WTC11 (cell line): ENCODE measurements around the gene SERINC4. TPM values are rescaled to one million over a fixed set of nuclear protein-coding genes. Genes with fewer than 3 reads are reported as not detected.

Source experiments
- ARID4B ChIP-seq: sonication (generic); formaldehyde crosslinking; IDR thresholded peaks from 2 replicates; pipeline ENCODE4 v1.8.0; 2023; ENCODE audit warnings: missing genetic modification reagents, mild to moderate bottlenecking, borderline replicate concordance
- E2F1 ChIP-seq: sonication (generic); formaldehyde crosslinking; IDR thresholded peaks from 2 replicates; pipeline ENCODE4 v1.8.0; 2022; ENCODE audit warnings: mild to moderate bottlenecking, missing genetic modification reagents
- E2F4 ChIP-seq: sonication (generic); formaldehyde crosslinking; IDR thresholded peaks from 2 replicates; pipeline ENCODE4 v1.8.1; 2022; ENCODE audit warnings: low read depth, mild to moderate bottlenecking, moderate library complexity, missing genetic modification reagents, borderline replicate concordance
- ETV6 ChIP-seq: sonication (generic); formaldehyde crosslinking; IDR thresholded peaks from 2 replicates; pipeline ENCODE4 v1.8.1; 2022; ENCODE audit warnings: mild to moderate bottlenecking, missing genetic modification reagents
- NFATC4 ChIP-seq: fragments of 250-450 bp; sonication (Bioruptor Pico); IDR thresholded peaks from 2 replicates; pipeline ENCODE4 v1.9.0; 2021; ENCODE audit warnings: mild to moderate bottlenecking
- PRDM15 ChIP-seq: sonication (generic); formaldehyde crosslinking; IDR thresholded peaks from 2 replicates; pipeline ENCODE4 v1.8.0; 2022; ENCODE audit warnings: missing genetic modification reagents
- PREB ChIP-seq: sonication (generic); formaldehyde crosslinking; IDR thresholded peaks from 2 replicates; pipeline ENCODE4 v1.8.1; 2022; ENCODE audit warnings: mild to moderate bottlenecking, missing genetic modification reagents, moderate library complexity, borderline replicate concordance
- RELA ChIP-seq: sonication (generic); formaldehyde crosslinking; IDR thresholded peaks from 2 replicates; pipeline ENCODE4 v1.8.1; 2022; ENCODE audit warnings: missing genetic modification reagents, mild to moderate bottlenecking, borderline replicate concordance
- RORB ChIP-seq: fragments of 250-450 bp; sonication (Bioruptor Pico); IDR thresholded peaks from 2 replicates; pipeline ENCODE4 v1.9.0; 2021; ENCODE audit warnings: mild to moderate bottlenecking
- SMAD3 ChIP-seq: sonication (generic); formaldehyde crosslinking; IDR thresholded peaks from 2 replicates; pipeline ENCODE4 v1.8.0; 2022; ENCODE audit warnings: missing genetic modification reagents, mild to moderate bottlenecking, borderline replicate concordance
- SOX15 ChIP-seq: fragments of 250-450 bp; sonication (Bioruptor Pico); IDR thresholded peaks from 2 replicates; pipeline ENCODE4 v1.9.0; 2021; ENCODE audit warnings: mild to moderate bottlenecking
- ZNF232 ChIP-seq: sonication (generic); formaldehyde crosslinking; IDR thresholded peaks from 2 replicates; pipeline ENCODE4 v1.8.0; 2022; ENCODE audit warnings: mild to moderate bottlenecking, missing genetic modification reagents
- ZNF317 ChIP-seq: sonication (generic); formaldehyde crosslinking; IDR thresholded peaks from 2 replicates; pipeline ENCODE4 v1.8.1; 2023; ENCODE audit warnings: low read depth, mild to moderate bottlenecking, moderate library complexity, missing genetic modification reagents, borderline replicate concordance
- ZNF416 ChIP-seq: fragments of 250-450 bp; sonication (Bioruptor Pico); IDR thresholded peaks from 2 replicates; pipeline ENCODE4 v1.9.0; 2021; ENCODE audit warnings: mild to moderate bottlenecking, inconsistent platforms
- total RNA-seq: library from RNA; stranded (reverse); gene quantifications from 3 replicates; pipeline ENCODE4 v1.2.3, GENCODE V29; 2021
- TF ChIP-seq, protein P1 (sequence below): sonication (generic); formaldehyde crosslinking; IDR thresholded peaks from 2 replicates; pipeline ENCODE4 v1.8.1; 2023; ENCODE audit warnings: mild to moderate bottlenecking, missing genetic modification reagents, borderline replicate concordance
- TF ChIP-seq, protein P2 (sequence below): sonication (generic); formaldehyde crosslinking; IDR thresholded peaks from 2 replicates; pipeline ENCODE4 v1.8.0; 2022; ENCODE audit warnings: mild to moderate bottlenecking, missing genetic modification reagents
- TF ChIP-seq, protein P3 (sequence below): fragments of 200-600 bp; IDR thresholded peaks from 2 replicates; pipeline ENCODE4 v1.8.0; 2022; ENCODE audit warnings: antibody characterized with exemption

SERINC4 gene
- total RNA-seq, 1 experiment from 2014 or later: not detected

DNA sequence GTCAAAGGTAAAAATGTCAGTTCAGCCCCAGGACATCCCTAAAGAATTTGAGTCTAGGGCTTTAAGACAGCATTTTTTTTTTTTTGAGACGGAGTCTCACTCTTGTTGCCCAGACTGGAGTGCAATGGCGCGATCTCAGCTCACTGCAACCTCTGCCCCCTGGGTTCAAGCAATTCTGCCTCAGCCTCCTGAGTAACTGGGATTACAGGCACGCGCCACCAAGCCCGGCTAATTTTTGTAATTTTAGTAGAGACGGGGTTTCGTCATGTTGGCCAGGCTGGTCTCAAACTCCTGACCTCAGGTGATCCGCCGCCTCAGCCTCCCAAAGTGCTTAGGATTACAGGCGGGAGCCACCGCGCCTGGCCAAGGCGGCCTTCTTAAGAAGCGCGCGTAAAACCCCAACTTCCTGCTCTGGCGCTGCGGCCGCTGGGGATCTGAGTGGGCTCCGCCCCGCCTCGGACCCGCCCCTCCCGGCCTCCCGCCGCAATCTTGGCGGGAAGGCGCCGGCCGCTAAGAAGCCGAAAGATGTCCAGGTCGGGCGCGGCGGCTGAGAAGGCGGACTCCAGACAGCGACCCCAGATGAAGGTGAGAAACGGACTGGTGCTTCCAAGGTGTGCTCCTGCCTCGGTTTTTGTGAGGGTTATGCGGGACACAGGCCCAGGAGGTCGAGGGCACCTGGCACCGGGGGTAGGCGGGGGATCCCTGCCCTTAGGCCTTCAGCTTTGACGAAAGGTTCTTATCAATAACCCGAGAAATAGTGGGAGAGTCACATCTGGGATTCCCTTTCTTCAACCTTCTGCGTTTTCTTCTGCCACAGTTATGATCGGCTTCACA is 26.7 kb upstream of the SERINC4 start, which contains the start of gene WDR76 (continued):
- TF ChIP-seq PRDM15 (CRISPR knock-in tag) (no peak), NFATC4 (CRISPR knock-in tag) (no peak), E2F1 (CRISPR knock-in tag) (peak; percentile 85; the same call in 1 of the 2 replicates), SMAD3 (CRISPR knock-in tag) (peak; percentile 25; the same call in 1 of the 2 replicates), PREB (CRISPR knock-in tag) (no peak), RELA (0 out of 2 replicates have a peak, but pooled peaks have one; percentile 48), E2F4 (CRISPR knock-in tag) (peak; percentile 85; the same call in 1 of the 2 replicates), ZNF232 (CRISPR knock-in tag) (peak; percentile 88), SOX15 (CRISPR knock-in tag) (no peak), RORB (CRISPR knock-in tag) (no peak), ETV6 (CRISPR knock-in tag) (peak; percentile 88), ZNF317 (CRISPR knock-in tag) (no peak), ARID4B (CRISPR knock-in tag) (no peak), ZNF416 (CRISPR knock-in tag) (no peak)
- TF ChIP-seq, protein P1, sequence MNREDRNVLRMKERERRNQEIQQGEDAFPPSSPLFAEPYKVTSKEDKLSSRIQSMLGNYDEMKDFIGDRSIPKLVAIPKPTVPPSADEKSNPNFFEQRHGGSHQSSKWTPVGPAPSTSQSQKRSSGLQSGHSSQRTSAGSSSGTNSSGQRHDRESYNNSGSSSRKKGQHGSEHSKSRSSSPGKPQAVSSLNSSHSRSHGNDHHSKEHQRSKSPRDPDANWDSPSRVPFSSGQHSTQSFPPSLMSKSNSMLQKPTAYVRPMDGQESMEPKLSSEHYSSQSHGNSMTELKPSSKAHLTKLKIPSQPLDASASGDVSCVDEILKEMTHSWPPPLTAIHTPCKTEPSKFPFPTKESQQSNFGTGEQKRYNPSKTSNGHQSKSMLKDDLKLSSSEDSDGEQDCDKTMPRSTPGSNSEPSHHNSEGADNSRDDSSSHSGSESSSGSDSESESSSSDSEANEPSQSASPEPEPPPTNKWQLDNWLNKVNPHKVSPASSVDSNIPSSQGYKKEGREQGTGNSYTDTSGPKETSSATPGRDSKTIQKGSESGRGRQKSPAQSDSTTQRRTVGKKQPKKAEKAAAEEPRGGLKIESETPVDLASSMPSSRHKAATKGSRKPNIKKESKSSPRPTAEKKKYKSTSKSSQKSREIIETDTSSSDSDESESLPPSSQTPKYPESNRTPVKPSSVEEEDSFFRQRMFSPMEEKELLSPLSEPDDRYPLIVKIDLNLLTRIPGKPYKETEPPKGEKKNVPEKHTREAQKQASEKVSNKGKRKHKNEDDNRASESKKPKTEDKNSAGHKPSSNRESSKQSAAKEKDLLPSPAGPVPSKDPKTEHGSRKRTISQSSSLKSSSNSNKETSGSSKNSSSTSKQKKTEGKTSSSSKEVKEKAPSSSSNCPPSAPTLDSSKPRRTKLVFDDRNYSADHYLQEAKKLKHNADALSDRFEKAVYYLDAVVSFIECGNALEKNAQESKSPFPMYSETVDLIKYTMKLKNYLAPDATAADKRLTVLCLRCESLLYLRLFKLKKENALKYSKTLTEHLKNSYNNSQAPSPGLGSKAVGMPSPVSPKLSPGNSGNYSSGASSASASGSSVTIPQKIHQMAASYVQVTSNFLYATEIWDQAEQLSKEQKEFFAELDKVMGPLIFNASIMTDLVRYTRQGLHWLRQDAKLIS (CRISPR knock-in tag): no peak
- TF ChIP-seq, protein P2, sequence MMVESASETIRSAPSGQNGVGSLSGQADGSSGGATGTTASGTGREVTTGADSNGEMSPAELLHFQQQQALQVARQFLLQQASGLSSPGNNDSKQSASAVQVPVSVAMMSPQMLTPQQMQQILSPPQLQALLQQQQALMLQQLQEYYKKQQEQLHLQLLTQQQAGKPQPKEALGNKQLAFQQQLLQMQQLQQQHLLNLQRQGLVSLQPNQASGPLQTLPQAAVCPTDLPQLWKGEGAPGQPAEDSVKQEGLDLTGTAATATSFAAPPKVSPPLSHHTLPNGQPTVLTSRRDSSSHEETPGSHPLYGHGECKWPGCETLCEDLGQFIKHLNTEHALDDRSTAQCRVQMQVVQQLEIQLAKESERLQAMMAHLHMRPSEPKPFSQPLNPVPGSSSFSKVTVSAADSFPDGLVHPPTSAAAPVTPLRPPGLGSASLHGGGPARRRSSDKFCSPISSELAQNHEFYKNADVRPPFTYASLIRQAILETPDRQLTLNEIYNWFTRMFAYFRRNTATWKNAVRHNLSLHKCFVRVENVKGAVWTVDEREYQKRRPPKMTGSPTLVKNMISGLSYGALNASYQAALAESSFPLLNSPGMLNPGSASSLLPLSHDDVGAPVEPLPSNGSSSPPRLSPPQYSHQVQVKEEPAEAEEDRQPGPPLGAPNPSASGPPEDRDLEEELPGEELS (CRISPR knock-in tag): no peak
- TF ChIP-seq, protein P3, sequence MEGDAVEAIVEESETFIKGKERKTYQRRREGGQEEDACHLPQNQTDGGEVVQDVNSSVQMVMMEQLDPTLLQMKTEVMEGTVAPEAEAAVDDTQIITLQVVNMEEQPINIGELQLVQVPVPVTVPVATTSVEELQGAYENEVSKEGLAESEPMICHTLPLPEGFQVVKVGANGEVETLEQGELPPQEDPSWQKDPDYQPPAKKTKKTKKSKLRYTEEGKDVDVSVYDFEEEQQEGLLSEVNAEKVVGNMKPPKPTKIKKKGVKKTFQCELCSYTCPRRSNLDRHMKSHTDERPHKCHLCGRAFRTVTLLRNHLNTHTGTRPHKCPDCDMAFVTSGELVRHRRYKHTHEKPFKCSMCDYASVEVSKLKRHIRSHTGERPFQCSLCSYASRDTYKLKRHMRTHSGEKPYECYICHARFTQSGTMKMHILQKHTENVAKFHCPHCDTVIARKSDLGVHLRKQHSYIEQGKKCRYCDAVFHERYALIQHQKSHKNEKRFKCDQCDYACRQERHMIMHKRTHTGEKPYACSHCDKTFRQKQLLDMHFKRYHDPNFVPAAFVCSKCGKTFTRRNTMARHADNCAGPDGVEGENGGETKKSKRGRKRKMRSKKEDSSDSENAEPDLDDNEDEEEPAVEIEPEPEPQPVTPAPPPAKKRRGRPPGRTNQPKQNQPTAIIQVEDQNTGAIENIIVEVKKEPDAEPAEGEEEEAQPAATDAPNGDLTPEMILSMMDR: no peak
